Embryonic facial prominence (tissue), 1 donor: ENCODE results near the gene COMMD1.
"Not testable (repeated sequence)": the region's sequence is repeated elsewhere in the genome, so short reads cannot be mapped to it uniquely, and the experiment has no call there.

Experiments
- DNase-seq: peaks from one replicate; pipeline ENCODE4 v3.0.0-alpha.2; 2016; ENCODE audit errors: extremely low spot score

COMMD1 gene

GRCh38 chr2:62140426-62141141 is 235.1 kb downstream of the COMMD1 start:
- no peak for DNase-seq

- DNase-seq: no peak
These were observed 235.8 kb downstream of the COMMD1 start for GRCh38 chr2:62141142-62141740.

GRCh38 chr2:62142054-62142453 is 236.6 kb downstream of the COMMD1 start:
- DNase-seq: no peak

GRCh38 chr2:62143696-62144095 is 238.2 kb downstream of the COMMD1 start:
- DNase-seq: no peak

- DNase-seq: no peak
These were observed 239.4 kb downstream of the COMMD1 start for GRCh38 chr2:62144689-62145477.

- DNase-seq: no peak
These were observed 240.1 kb downstream of the COMMD1 start for GRCh38 chr2:62145478-62146100.

GRCh38 chr2:62146790-62147189 is 241.3 kb downstream of the COMMD1 start:
- not testable (repeated sequence) for DNase-seq

- no peak for DNase-seq
These were observed 242.3 kb downstream of the COMMD1 start for GRCh38 chr2:62147610-62148301.

- DNase-seq: no peak
These were observed 244.2 kb downstream of the COMMD1 start for GRCh38 chr2:62149708-62150107.

GRCh38 chr2:62150597-62151305 is 245.3 kb downstream of the COMMD1 start:
- no peak for DNase-seq

GRCh38 chr2:62151306-62151638 is 245.8 kb downstream of the COMMD1 start:
- no peak for DNase-seq

GRCh38 chr2:62152000-62152399 is 246.5 kb downstream of the COMMD1 start:
- DNase-seq: no peak

- no peak for DNase-seq
These were observed 251.5 kb downstream of the COMMD1 start for GRCh38 chr2:62156861-62157496.

- DNase-seq: no peak
These were observed 253.1 kb downstream of the COMMD1 start for GRCh38 chr2:62158444-62159121.

- DNase-seq: not testable (repeated sequence)
These were observed 255.2 kb downstream of the COMMD1 start for GRCh38 chr2:62160691-62161090.

- no peak for DNase-seq
These were observed 257.8 kb downstream of the COMMD1 start for GRCh38 chr2:62163106-62163831.

GRCh38 chr2:62163834-62164233 is 258.4 kb downstream of the COMMD1 start:
- DNase-seq: no peak

GRCh38 chr2:62175728-62176127 is 270.3 kb downstream of the COMMD1 start:
- DNase-seq: peak; percentile 53

- DNase-seq: no peak
These were observed 271.3 kb downstream of the COMMD1 start for GRCh38 chr2:62176801-62177200.
